Gastroesophageal sphincter (tissue), 4 donors: ENCODE results near the gene TDP1. TPM values are rescaled to one million over a fixed set of nuclear protein-coding genes. Genes with fewer than 3 reads are reported as not detected.
"Not testable (repeated sequence)": the region's sequence is repeated elsewhere in the genome, so short reads cannot be mapped to it uniquely, and the experiment has no call there.

ENCODE experiments used
- ATAC-seq: fragments of 150-250 bp; one replicate; pipeline ENCODE4 v1.9.1; 2016; ENCODE audit warnings: mild to moderate bottlenecking, moderate library complexity
- H3K27ac ChIP-seq, 4 donors: fragments of 200-600 bp; sonication (generic) in 3 of 4; 1 replicate in 3 of 4; 2 replicates in 1 of 4; pipeline ENCODE4 v1.5.1; 2016 to 2019
- H3K27me3 ChIP-seq: fragments of 200-600 bp; sonication (generic); one replicate; pipeline ENCODE4 v1.5.1; 2019
- H3K36me3 ChIP-seq, 2 donors: fragments of 200-600 bp; sonication (generic); one replicate each; pipeline ENCODE4 v1.5.1; 2019; ENCODE audit warnings: control low read depth in 1 of 2
- H3K4me1 ChIP-seq, 3 donors: fragments of 200-600 bp; sonication (generic); 1 replicate in 2 of 3; 2 replicates in 1 of 3; pipeline ENCODE4 v1.5.1; 2016 to 2019; ENCODE audit warnings: control low read depth in 2 of 3
- H3K4me3 ChIP-seq, 2 donors: fragments of 200-600 bp; sonication (generic); one replicate each; pipeline ENCODE4 v1.5.1; 2019; ENCODE audit warnings: mild to moderate bottlenecking in 1 of 2, moderate library complexity in 1 of 2
- H3K9me3 ChIP-seq, 3 donors: fragments of 200-600 bp; sonication (generic); one replicate each; pipeline ENCODE4 v1.5.1; 2017 to 2019; ENCODE audit warnings: control low read depth in 2 of 3
- CTCF ChIP-seq, 4 experiments: fragments of 200-600 bp in 2 of 4; fragments of 450-650 bp in 2 of 4; sonication (generic) in 1 of 4; IDR thresholded peaks; one replicate each; pipeline ENCODE4 v1.5.1; 2017 to 2019; ENCODE audit warnings: antibody characterized with exemption in 4 of 4, mild to moderate bottlenecking in 2 of 4, moderate library complexity in 2 of 4
- EP300 ChIP-seq: sonication (generic); formaldehyde crosslinking; IDR thresholded peaks from one replicate; pipeline ENCODE4 v1.6.1; 2017; ENCODE audit warnings: antibody characterized with exemption, mild to moderate bottlenecking
- POLR2A ChIP-seq, 2 donors: fragments of 450-650 bp; IDR thresholded peaks; one replicate each; pipeline ENCODE4 v1.6.1; 2017; ENCODE audit warnings: antibody characterized with exemption in 2 of 2, mild to moderate bottlenecking in 2 of 2, moderate library complexity in 1 of 2
- POLR2AphosphoS5 ChIP-seq: sonication (generic); formaldehyde crosslinking; IDR thresholded peaks from one replicate; pipeline ENCODE4 v1.6.1; 2017; ENCODE audit warnings: antibody characterized with exemption
- WGBS, 2 donors: methylation state at CpG; one replicate each; pipeline ENCODE4 v1.1.5; 2018; ENCODE audit warnings: low coverage in 1 of 2; 5-methylcytosine and 5-hydroxymethylcytosine counted together
- total RNA-seq, 4 donors: library from RNA; depleted of rRNA; stranded (reverse); fragments of >200 nt; gene quantifications; one replicate each; pipeline ENCODE4 v1.1.0, GENCODE V29; 2016

Gene TDP1
- total RNA-seq, 4 donors from 2014 or later = 5.4 to 12.1 (median 10.3) TPM

- no peak overlapping the region for H3K27ac ChIP-seq
- no peaks in the 10 kb centered on the region for H3K27me3 ChIP-seq
- 90 to 96% methylated on average over 3 of the region's 3 CpGs for WGBS, 2 donors
- H3K4me3 ChIP-seq = no peak overlapping the region
- H3K9me3 ChIP-seq = no peaks in the 10 kb centered on the region
- ATAC-seq = no peak
- H3K4me1 ChIP-seq = no peaks in the 10 kb centered on the region
- peaks cover 0 to 65% of the 10 kb centered on the region in 2 donors for H3K36me3 ChIP-seq
- no peak for TF ChIP-seq POLR2A (IDR thresholded peaks at IDR 0.05)
- TF ChIP-seq EP300 = no peak
Measured at GRCh38 chr14:90005939-90006530, 50.3 kb downstream of the TDP1 start.

GRCh38 chr14:90017371-90017770 lies 61.6 kb downstream of the TDP1 start:
- Histone ChIP-seq H3K27ac (no peak overlapping the region), H3K4me1 (no peaks in the 10 kb centered on the region), H3K36me3 (peaks cover 0 to 87% of the 10 kb centered on the region in 2 donors), H3K4me3 (no peak overlapping the region), H3K9me3 (no peaks in the 10 kb centered on the region), H3K27me3 (no peaks in the 10 kb centered on the region)
- no peak for TF ChIP-seq POLR2AphosphoS5
- ATAC-seq = no peak
- 86 to 94% methylated on average over 4 of the region's 4 CpGs for WGBS, 2 donors

GRCh38 chr14:90019824-90020523 lies 64.2 kb downstream of the TDP1 start:
- Histone ChIP-seq H3K4me1 (no peaks in the 10 kb centered on the region), H3K9me3 (no peaks in the 10 kb centered on the region), H3K27ac (no peak overlapping the region), H3K4me3 (no peak overlapping the region), H3K36me3 (peaks cover 0 to 89% of the 10 kb centered on the region in 2 donors), H3K27me3 (no peaks in the 10 kb centered on the region)
- no peak for ATAC-seq
- 78 to 88% methylated on average over 9 to 10 of the region's 11 CpGs for WGBS, 2 donors
- no peak for TF ChIP-seq POLR2A (IDR thresholded peaks at IDR 0.05)
- TF ChIP-seq EP300 = no peak
- TF ChIP-seq CTCF (IDR thresholded peaks at IDR 0.05) = no peak

GRCh38 chr14:90023176-90023896 lies 67.6 kb downstream of the TDP1 start:
- no peaks in the 10 kb centered on the region for H3K27me3 ChIP-seq
- H3K4me3 ChIP-seq = no peak overlapping the region
- peaks cover 0 to 83% of the 10 kb centered on the region in 2 donors for H3K36me3 ChIP-seq
- no peak overlapping the region for H3K27ac ChIP-seq
- TF ChIP-seq CTCF (IDR thresholded peaks at IDR 0.05) (no peak), POLR2AphosphoS5 (no peak), POLR2A (IDR thresholded peaks at IDR 0.05) (no peak), EP300 (no peak)
- ATAC-seq = no peak
- no peaks in the 10 kb centered on the region for H3K9me3 ChIP-seq
- H3K4me1 ChIP-seq = no peaks in the 10 kb centered on the region
- 67 to 69% methylated on average over 3 to 7 of the region's 7 CpGs for WGBS, 2 donors

- Histone ChIP-seq H3K27me3 (no peaks in the 10 kb centered on the region), H3K9me3 (no peaks in the 10 kb centered on the region), H3K27ac (no peak overlapping the region), H3K4me3 (no peak overlapping the region), H3K4me1 (no peaks in the 10 kb centered on the region), H3K36me3 (peaks cover 0 to 75% of the 10 kb centered on the region in 2 donors)
- no peak for TF ChIP-seq POLR2AphosphoS5
- no peak for TF ChIP-seq POLR2A (IDR thresholded peaks at IDR 0.05)
- ATAC-seq = no peak
- 75 to 77% methylated on average over 2 of the region's 3 CpGs for WGBS, 2 donors
Measured at GRCh38 chr14:90024910-90025309, 69.2 kb downstream of the TDP1 start.

GRCh38 chr14:90026608-90027007 lies 70.9 kb downstream of the TDP1 start:
- peaks cover 0 to 75% of the 10 kb centered on the region in 2 donors for H3K36me3 ChIP-seq
- ATAC-seq, H3K27me3 ChIP-seq, H3K27ac ChIP-seq, H3K9me3 ChIP-seq, H3K4me3 ChIP-seq, H3K4me1 ChIP-seq: not testable (repeated sequence)
- 83 to 100% methylated on average over 1 to 2 of the region's 4 CpGs for WGBS, 2 donors
